Skin epidermis (tissue), 12 donors: ENCODE data around the gene ZNF366.

Experiments
- H3K27ac ChIP-seq, 21 experiments: fragments of 200-600 bp; sonication (generic) in 11 of 21; one replicate each; pipeline ENCODE4 v1.5.0; 2020; ENCODE audit warnings: mild to moderate bottlenecking in 3 of 21, inconsistent platforms in 2 of 21, moderate library complexity in 2 of 21
- H3K4me3 ChIP-seq, 7 experiments: fragments of 200-600 bp; sonication (generic) in 2 of 7; one replicate each; pipeline ENCODE4 v1.5.0; 2020; ENCODE audit warnings: inconsistent platforms in 2 of 7, mild to moderate bottlenecking in 2 of 7, moderate library complexity in 1 of 7

Gene ZNF366

DNA sequence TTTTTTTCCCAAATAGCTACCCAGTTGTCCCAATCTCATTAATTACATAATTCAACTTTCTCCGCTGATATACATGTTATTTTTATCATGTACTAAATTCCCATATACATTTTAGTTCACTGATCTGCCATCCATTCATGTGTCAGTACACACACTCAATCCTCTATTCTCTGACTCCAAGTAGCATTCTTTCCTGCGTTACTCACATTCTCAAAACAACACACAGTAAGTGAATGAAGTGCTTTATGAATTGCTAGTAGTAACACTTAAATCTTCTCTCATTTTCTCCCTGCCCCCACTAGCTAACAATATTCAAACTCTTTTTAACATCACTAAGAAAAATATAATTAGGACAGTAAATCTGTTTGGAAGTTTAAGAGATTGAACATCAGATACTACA is 8.9 kb downstream of the ZNF366 start:
- H3K27ac ChIP-seq = no peak overlapping the region
- no peak overlapping the region for H3K4me3 ChIP-seq

- Histone ChIP-seq H3K27ac (no peak overlapping the region), H3K4me3 (no peak overlapping the region)
Measured at GRCh38 chr5:72497823-72498222, 9.4 kb downstream of the ZNF366 start.

GRCh38 chr5:72495410-72495809 is 11.8 kb downstream of the ZNF366 start:
- no peak overlapping the region for H3K4me3 ChIP-seq

GRCh38 chr5:72494623-72495124 is 12.5 kb downstream of the ZNF366 start:
- no peak overlapping the region for H3K4me3 ChIP-seq
- peak overlapping the region in 4 of 21 experiments; percentile 0 to 39 (median 22) for H3K27ac ChIP-seq

More at GRCh38 chr5:72495410-72495809, 11.8 kb downstream of the ZNF366 start:
- H3K27ac ChIP-seq = peak overlapping the region in 2 of 21 experiments; percentile 16 to 20

- H3K27ac ChIP-seq = no peak overlapping the region
- no peak overlapping the region for H3K4me3 ChIP-seq
Measured at GRCh38 chr5:72489536-72489935, 17.7 kb downstream of the ZNF366 start.

DNA sequence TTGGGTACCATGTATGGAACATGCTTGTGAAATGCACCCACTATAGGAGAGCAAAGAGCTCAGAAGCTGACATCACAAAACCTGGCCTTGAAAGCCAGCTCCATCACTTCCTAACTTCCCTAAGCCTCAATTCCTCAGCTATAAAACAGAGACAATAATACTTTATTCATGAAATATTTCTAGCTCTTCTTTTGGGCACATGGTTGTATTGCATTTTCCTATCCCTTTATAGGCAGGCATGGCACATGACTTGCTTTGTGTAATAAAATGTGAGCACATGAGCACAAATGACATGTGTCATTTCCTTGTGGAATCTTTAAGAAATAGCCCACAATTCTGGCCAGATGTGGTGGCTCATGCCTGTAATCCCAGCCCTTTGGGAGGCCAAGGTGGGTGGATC is 18.5 kb downstream of the ZNF366 start:
- peak overlapping the region in 1 of 21 experiments; percentile 8 for H3K27ac ChIP-seq
- H3K4me3 ChIP-seq = no peak overlapping the region

- H3K4me3 ChIP-seq = no peak overlapping the region
- H3K27ac ChIP-seq = peak overlapping the region in 3 of 21 experiments; percentile 7 to 55 (median 40)
Measured at GRCh38 chr5:72487177-72487576, 20.0 kb downstream of the ZNF366 start.

- no peak overlapping the region for H3K4me3 ChIP-seq
- peak overlapping the region in 10 of 21 experiments; percentile 23 to 71 (median 50) for H3K27ac ChIP-seq
Measured at GRCh38 chr5:72486371-72486770, 20.8 kb downstream of the ZNF366 start.

DNA sequence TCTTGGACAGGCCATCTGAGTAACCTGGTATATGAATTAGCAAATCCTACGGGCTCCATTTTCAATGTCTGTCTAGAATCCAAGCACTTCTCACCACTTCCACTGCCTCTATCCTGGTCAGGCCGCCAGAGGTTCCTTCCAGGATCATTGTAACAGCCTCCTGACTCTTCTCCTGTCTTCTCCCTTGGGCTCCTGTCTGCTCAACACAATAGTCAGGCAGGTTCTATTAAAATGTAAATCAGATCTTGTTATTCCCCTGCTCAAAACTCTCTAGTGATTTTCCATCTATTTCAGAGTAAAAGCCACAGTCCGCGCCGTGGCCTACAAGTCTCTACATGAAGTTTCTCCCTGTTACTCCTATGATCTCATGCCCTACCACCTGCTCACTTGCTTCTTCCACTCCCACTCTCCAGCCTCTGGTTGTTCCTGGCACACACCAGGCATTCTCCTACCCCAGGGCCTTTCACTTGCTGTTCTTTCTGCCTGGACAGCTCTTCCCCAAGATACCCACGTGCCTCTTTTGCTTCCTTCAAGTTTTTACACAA is 21.7 kb downstream of the ZNF366 start:
- H3K27ac ChIP-seq = peak overlapping the region in 11 of 21 experiments; percentile 6 to 71 (median 43)
- no peak overlapping the region for H3K4me3 ChIP-seq

- Histone ChIP-seq H3K27ac (no peak overlapping the region), H3K4me3 (no peak overlapping the region)
Measured at GRCh38 chr5:72482046-72482445, 25.2 kb downstream of the ZNF366 start.

DNA sequence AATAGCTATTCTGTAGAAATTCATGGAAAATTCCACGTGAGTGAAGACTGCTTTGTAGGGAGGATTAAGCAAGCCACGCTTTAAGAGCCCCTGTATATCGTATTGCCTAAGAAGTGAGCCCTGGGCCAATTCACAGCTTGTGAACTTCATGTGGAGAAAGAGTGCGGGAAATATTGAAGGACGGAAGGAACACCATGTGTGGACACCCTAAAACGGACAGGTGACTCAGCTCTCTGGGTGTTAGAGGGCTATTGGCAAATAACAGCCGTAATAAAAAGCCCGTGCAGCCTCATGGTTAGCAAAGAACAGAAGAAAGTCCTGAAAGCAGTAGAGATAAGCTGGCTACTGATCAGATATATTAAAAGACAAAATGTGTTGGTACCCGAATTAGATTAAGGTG is 26.4 kb downstream of the ZNF366 start:
- no peak overlapping the region for H3K4me3 ChIP-seq
- no peak overlapping the region for H3K27ac ChIP-seq

GRCh38 chr5:72479921-72480320 is 27.3 kb downstream of the ZNF366 start:
- Histone ChIP-seq H3K27ac (no peak overlapping the region), H3K4me3 (no peak overlapping the region)

- Histone ChIP-seq H3K27ac (peak overlapping the region in 2 of 21 experiments; percentile 10 to 21), H3K4me3 (no peak overlapping the region)
Measured at GRCh38 chr5:72478684-72479083, 28.5 kb downstream of the ZNF366 start.

DNA sequence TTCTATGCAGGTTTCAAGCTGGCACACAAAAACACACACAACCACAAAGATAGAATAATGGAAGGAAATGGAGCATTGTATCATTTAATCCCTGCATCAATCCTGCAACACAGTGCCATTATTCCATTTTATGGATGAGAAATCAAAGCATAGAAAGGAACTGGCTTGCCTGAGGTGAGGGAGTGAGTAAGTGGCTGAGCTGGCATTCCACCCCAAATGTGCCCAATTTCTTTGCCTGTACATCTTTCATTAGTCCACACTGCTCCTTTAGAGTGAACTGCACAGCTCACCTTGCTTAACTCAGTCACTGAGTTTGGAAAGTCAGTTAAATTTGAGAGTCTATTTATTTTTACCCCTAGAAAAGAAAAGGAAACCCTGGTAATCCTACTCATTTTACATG is 28.9 kb downstream of the ZNF366 start:
- Histone ChIP-seq H3K27ac (peak overlapping the region in 2 of 21 experiments; percentile 10 to 21), H3K4me3 (no peak overlapping the region)

DNA sequence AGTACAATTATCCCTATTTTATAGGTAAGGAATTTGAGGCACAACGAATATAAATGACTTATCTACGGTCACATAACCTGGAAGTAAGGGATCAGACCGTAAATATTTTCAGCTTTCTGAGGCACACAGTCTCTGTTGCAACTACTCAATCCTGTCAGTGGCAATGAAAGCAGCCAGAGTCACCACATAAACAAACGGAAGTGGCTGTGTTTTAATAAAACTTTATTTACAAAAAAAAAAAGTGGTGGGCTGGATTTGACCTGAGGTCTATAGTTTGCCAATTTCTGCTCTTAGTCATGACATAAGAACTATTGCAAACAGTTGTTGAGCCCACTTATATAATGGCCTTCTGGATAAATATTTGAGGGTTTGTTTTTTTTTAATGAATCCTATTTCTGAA is 29.6 kb downstream of the ZNF366 start:
- Histone ChIP-seq H3K4me3 (no peak overlapping the region), H3K27ac (peak overlapping the region in 1 of 21 experiments; percentile 52)

DNA sequence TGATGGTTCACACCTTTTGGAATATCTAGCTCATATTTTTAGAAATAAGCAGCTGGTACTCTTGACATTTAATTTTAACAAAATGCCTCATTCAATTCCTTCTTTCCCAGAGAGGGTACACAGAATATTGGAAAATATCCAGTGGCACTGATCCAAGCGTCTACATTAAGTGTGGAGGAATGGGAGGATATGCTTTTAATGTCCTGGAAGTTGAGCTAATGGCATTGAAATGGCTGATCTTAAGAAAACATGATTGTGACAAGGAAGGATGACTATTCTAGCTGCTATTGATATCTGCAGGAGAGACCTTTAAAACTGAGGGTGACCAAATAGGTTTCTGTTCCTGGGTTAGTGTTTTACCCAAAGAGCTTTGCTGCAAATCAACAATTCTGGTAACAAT is 30.0 kb downstream of the ZNF366 start:
- H3K4me3 ChIP-seq = no peak overlapping the region
- H3K27ac ChIP-seq = peak overlapping the region in 1 of 21 experiments; percentile 52

DNA sequence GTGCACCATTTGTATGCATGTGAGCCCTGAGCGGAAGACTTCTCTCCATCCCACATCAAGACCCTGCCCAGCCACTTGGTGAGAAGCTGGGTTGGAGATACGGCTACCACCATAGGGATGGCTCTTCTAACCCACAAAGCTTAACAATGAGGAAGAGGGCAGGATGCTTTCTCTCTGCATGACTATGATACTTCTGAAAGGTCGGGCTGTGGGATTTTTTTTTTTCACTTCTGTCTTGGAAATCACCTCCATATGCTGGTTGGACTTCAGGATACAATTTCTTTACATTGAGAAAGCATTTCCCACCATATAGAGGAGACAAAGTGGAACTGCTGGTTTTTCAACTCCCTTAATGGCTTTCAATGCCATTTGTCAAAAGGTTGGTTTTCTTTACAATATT is 30.5 kb downstream of the ZNF366 start:
- Histone ChIP-seq H3K27ac (no peak overlapping the region), H3K4me3 (no peak overlapping the region)

DNA sequence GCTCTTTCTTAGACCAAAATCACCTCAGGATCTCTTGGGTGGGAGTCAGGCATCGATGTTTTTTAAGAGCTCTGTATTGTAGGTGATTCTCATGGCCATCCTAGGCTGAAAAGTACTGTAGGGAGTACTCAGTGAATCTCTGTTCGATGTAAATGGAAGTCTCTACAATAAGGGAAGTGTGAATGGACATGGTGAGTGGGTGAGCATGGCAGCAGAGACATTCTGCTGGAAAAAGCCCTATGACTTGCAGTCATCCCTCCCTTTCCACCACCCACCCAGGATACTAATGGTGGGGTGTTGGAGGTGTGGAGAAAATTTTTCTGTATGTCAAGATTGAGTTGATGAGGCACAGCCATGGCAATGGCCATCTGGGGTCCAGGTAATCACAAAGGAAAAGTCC is 30.9 kb downstream of the ZNF366 start:
- H3K4me3 ChIP-seq = no peak overlapping the region

DNA sequence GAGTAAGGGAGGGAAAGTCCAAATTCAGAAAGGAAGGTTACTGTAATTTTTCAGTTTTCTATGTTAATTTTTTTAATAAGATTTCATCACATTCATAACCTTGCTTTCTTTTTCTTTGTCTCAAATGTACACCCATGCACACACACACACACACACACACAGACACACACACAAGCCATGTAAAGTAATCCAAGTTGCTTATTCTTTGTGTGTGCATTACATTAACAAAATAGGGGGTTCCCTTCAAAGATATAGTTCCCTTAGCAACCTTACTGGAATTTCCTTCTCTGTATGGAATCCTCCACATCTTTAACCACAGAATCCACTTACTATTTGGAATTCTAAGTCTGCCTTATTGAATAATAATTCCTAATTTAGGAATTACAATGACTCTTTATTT is 32.7 kb downstream of the ZNF366 start:
- Histone ChIP-seq H3K27ac (peak overlapping the region in 1 of 21 experiments; percentile 47), H3K4me3 (no peak overlapping the region)

More for the DNA sequence above, 30.9 kb downstream of the ZNF366 start:
- H3K27ac ChIP-seq = peak overlapping the region in 2 of 21 experiments; percentile 27 to 32

GRCh38 chr5:72474046-72474500 is 33.1 kb downstream of the ZNF366 start:
- peak overlapping the region in 1 of 21 experiments; percentile 78 for H3K27ac ChIP-seq
- H3K4me3 ChIP-seq = no peak overlapping the region

- Histone ChIP-seq H3K27ac (peak overlapping the region in 9 of 21 experiments; percentile 3 to 78 (median 31)), H3K4me3 (no peak overlapping the region)
Measured at GRCh38 chr5:72472666-72473422, 34.4 kb downstream of the ZNF366 start.
